ENCODE measurements around the gene IL1RAP.

The IL1RAP gene

DNA sequence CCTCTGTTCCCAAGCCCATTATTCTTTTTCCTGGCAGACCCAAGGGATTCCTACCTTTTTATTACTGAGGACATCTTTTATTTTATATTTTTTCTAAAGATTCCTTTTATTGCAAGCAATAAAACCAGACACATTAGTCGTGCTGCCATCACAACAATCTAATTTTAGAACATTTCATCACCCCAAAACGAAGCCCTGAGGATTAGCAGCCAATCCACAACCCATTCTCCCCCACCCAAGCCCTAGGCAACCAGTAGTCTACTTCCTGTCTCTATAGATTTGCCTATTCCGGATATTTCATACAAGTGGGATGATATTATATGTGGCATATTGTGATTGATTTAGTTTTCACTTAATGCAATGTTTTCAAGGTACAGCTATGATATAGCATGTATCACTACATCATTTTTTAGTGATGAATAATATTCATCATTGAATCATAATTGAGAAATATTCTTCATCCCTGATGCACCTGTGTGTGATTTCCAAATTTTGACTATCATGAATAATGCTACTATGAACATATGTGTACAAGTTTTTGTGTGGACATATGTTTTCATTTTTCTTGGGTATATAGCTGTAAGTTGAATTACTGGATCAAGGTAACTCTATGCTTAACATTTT, 65.7 kb downstream of the IL1RAP start:
- no peak for DNase-seq (ENCODE audit: low spot score)

DNA sequence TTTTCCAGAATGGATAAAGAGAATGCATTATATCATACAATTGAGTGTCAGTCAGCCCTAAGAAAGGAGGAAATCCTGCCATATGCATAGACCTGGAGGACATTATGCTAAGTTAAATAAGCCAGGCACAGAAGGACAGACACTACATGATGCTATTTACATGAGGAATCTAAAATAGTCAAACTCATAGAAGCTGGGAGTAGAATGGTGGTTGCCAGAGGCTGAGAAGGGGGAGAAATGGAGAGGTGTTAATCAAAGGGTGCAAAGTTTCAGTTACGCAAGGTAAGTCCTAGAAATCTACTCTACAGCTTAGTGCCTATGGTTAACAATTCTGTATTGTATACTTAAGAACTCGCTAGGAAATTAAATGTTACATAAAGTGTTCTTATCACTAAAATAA, 66.5 kb downstream of the IL1RAP start:
- DNase-seq (ENCODE audit: low spot score), result no peak

GRCh38 chr3:190581041-190581541, 67.2 kb downstream of the IL1RAP start:
- no peak for DNase-seq (ENCODE audit: low spot score)

DNA sequence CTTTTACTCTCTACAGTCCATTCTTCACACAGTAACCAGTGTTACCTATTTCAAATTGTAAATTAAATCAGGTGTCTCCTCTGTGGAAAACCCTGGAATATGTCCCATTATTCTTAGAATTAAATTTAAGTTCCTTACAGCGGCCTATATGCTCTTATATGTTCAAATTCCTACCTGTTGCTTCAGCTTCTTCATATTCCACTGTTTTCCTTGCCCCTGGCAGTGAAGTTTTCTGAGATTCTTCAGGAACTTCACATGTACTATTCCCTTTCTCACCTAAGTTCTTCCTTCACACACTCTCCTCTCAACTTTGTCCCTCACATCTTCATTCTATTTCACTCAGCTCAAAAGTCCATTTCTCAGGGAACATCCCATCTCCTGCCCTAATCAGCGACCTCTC, 68.8 kb downstream of the IL1RAP start:
- DNase-seq (ENCODE audit: low spot score), result no peak

DNA sequence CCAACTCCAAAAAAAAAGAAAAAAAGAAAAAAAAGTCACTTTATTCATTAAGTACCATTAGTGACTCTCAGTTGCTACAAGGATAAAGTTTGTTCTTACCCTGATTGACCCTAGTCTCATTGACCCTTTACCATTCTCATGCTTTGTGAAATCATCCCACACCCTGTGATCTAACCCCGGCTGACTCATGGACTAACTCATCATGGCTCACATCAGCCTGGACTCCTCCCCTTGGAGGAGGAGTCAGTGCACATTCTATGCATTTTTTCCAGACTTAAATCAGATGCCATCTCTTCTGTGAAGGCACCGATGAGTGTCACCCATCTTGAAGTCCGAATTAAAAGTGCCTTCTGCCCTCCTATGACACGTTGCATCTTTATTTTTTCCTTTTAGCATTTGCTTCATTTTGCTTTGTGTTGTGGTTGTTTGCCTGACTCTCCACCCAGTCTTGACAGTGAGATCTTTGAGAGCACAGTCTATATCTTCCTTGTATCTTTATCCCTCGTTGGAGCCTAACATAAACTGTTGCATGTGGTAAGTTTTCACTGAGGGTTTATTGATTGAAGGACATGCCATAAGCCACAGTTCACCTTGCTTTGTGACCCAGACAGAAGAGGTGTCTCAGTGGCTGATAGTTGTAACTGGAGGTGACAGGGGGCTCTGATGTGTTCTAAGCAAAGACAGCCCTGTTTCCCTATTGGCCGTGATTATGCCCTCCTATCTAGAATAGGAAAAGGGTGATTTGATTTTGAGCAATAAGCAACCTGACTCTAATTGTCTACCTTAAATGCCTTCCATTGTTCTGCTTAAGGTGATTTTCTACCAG, 72.1 kb downstream of the IL1RAP start:
- DNase-seq (ENCODE audit: low spot score), result no peak

- no peak for DNase-seq (ENCODE audit: low spot score)
Observed at GRCh38 chr3:190586631-190587011, 72.7 kb downstream of the IL1RAP start.

- DNase-seq (ENCODE audit: low spot score), result no peak
Observed at GRCh38 chr3:190588570-190588969, 74.7 kb downstream of the IL1RAP start.

- no peak for DNase-seq (ENCODE audit: low spot score)
Observed at GRCh38 chr3:190589326-190589725, 75.4 kb downstream of the IL1RAP start.

- DNase-seq (ENCODE audit: low spot score), result no peak
Observed at GRCh38 chr3:190591080-190591479, 77.2 kb downstream of the IL1RAP start.

GRCh38 chr3:190593075-190593474, 79.2 kb downstream of the IL1RAP start:
- DNase-seq (ENCODE audit: low spot score), result no peak

DNA sequence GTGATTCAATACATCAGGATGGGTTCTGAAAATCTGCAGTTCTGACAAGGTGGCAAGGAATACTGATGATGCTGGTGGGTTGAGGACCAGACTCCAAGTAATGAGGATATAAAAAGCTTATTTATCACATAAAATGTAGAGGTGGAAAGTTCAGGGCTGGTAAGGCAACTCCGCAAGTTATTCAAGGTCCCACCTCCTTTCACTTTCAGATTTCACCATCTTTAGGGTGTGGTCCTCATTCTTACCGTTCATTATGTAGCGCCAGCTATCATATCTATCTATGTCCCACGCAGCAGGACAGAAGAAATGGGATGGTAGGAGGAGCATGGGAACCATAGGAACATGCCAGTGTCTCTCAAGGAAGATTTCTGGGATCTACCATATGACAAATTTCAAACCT, 80.3 kb downstream of the IL1RAP start:
- DNase-seq (ENCODE audit: low spot score), result no peak

- no peak for DNase-seq (ENCODE audit: low spot score)
Observed at GRCh38 chr3:190595179-190595795, 81.4 kb downstream of the IL1RAP start.

- no peak for DNase-seq (ENCODE audit: low spot score)
Observed at GRCh38 chr3:190595807-190596206, 81.9 kb downstream of the IL1RAP start.

GRCh38 chr3:190596349-190597285, 82.7 kb downstream of the IL1RAP start:
- no peak for DNase-seq (ENCODE audit: low spot score)

DNA sequence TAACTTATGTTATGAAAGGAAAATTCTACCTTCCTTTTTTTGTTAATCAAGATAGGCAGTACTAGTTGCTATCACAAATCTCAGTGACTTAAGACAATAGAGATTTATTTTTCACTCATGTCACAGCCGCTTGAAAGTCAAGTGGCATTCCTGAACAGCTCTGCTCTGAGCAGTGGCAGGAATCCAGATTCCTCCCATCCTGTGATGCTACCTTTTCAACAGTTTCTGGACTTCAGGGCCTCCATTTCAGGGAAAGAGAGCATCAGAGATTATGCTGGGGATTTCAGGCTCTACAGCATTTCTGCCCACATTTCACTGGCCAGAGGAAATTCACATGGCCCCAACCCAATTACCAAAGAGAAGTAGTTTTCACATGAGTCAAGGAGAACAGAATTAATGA, 83.4 kb downstream of the IL1RAP start:
- no peak for DNase-seq (ENCODE audit: low spot score)

DNA sequence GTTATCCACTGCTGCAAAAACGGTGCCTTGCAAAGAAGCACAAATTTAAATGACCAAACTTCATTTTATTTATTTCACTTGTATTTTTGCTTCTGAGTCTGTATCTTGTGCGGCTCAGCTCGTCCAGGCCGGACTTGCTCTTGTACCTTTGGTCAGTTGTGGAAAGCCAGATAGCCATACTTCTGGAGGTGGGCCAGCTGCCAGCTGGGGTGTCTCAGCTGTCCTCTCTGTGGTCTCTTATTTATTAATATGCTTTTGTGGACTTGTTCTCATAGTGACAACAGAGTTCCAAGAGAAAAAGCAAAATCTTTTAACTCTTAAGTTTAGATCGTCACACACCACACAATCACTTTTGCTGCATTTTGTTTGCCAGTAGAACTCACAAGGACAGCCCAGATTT, 87.7 kb downstream of the IL1RAP start:
- no peak for DNase-seq (ENCODE audit: low spot score)

DNA sequence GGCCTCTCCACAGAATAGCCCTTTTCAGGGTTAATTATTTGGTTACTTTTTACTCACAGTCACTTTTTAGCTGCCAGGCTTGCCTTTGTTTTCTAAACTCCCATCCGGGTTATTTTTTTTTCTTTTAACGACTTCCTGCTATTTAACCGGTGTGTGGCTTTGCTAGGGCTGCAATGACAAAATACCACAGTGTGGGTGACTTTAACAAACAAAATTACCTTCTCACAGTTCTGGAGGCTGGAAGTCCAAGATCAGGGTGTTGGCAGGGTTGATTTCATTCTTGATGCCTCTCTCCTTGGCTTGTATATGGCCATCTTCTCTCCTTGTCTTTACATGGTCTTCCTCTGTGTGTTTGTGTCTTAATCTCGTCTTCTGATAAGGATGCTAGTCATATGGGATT, 91.5 kb downstream of the IL1RAP start:
- DNase-seq (ENCODE audit: low spot score), result no peak

GRCh38 chr3:190606596-190606995, 92.7 kb downstream of the IL1RAP start:
- DNase-seq (ENCODE audit: low spot score), result no peak

- no peak for DNase-seq (ENCODE audit: low spot score)
Observed at GRCh38 chr3:190607021-190607420, 93.1 kb downstream of the IL1RAP start.

DNA sequence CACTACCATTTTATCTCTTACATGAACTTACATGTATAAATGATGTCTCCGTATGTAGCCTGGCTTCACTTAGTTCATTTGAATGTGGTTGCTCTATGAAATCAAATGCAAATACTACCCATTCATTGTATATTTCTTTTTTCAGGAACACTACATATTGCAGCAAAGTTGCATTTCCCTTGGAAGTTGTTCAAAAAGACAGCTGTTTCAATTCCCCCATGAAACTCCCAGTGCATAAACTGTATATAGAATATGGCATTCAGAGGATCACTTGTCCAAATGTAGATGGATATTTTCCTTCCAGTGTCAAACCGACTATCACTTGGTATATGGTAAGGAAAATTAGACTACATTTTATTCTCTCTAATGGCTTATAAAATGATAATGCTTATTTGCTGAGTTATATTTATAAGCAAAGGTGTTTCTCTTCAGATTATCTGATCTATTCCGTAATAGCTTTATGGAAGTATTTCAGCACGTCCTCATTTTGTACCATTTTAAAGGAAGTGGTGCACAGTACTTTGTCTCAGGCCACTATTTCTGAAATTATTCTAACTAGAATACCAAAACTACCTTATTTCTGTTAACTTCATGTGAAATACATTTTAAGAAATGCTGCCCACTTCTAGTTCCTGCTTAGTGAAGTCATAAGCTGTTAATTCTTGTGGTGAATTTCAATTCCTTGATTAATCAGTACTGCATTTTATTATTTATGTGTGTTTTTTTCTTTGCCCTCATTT, 95.1 kb downstream of the IL1RAP start:
- DNase-seq (ENCODE audit: low spot score), result no peak
